22Rv1 (cell line): ENCODE measurements around the gene SMAD3.

Experiments used
- ZFX ChIP-seq: fragments of 450-650 bp; IDR thresholded peaks from 2 replicates; pipeline ENCODE4 v1.6.1; 2017; ENCODE audit warnings: antibody characterized with exemption, borderline replicate concordance
- TF ChIP-seq, protein P1 (sequence below): fragments of 450-650 bp; IDR thresholded peaks from 2 replicates; pipeline ENCODE4 v1.5.1; 2017; ENCODE audit warnings: mild to moderate bottlenecking

DNA sequence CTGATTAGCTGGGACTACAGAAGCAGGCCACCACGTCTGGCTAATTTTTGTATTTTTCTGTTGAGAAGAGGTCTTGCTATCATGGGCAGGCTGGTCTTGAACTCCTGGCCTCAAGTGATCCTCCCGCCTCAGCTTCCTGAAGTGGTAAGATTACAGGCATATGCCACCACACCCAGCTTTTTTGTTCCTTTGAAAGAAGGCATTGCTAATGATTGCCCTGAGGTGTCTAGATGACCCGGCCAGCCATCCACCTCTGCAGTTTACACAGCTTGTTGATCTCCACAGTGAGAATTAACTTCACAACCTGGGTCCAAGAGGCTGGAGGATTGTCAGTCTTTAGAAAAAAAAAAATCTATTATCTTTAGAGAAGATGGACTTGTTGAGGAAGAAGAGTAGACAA lies 58.7 kb downstream of the SMAD3 start:
- TF ChIP-seq, protein P1, sequence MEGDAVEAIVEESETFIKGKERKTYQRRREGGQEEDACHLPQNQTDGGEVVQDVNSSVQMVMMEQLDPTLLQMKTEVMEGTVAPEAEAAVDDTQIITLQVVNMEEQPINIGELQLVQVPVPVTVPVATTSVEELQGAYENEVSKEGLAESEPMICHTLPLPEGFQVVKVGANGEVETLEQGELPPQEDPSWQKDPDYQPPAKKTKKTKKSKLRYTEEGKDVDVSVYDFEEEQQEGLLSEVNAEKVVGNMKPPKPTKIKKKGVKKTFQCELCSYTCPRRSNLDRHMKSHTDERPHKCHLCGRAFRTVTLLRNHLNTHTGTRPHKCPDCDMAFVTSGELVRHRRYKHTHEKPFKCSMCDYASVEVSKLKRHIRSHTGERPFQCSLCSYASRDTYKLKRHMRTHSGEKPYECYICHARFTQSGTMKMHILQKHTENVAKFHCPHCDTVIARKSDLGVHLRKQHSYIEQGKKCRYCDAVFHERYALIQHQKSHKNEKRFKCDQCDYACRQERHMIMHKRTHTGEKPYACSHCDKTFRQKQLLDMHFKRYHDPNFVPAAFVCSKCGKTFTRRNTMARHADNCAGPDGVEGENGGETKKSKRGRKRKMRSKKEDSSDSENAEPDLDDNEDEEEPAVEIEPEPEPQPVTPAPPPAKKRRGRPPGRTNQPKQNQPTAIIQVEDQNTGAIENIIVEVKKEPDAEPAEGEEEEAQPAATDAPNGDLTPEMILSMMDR: no peak
- TF ChIP-seq ZFX: no peak
